Measurements from ENCODE around the gene OR1J1.

Gene OR1J1

GRCh38 chr9:122477826-122478225 is at the start of gene OR1J1:
OR1J1 (minus strand) TSS chr9:122477926; CDS start chr9:122477926, 0 bp downstream.
- peaks cover 3 to 5% of the 10 kb centered on the region in 2 donors for H3K27me3 ChIP-seq (ENCODE audit: control insufficient read depth in 1 of 2, insufficient read depth in 2 of 2, low read length in 2 of 2)
- H3K36me3 ChIP-seq (ENCODE audit: control insufficient read depth in 2 of 2, insufficient read depth in 2 of 2, low read length in 2 of 2) = no peaks in the 10 kb centered on the region
- no peak within 1 kb of the TSS for H3K9ac ChIP-seq (ENCODE audit: low read length in 2 of 2)
- H3K4me3 ChIP-seq (ENCODE audit: low read length in 2 of 2) = no peak within 1 kb of the TSS
- H3K27ac ChIP-seq (ENCODE audit: low read length) = no peak within 1 kb of the TSS
- no peaks in the 10 kb centered on the region for H3K9me3 ChIP-seq (ENCODE audit: control insufficient read depth in 2 of 2, low read length in 2 of 2)
- H3K4me1 ChIP-seq (ENCODE audit: control insufficient read depth, insufficient read depth, low read length) = no peaks in the 10 kb centered on the region

DNA sequence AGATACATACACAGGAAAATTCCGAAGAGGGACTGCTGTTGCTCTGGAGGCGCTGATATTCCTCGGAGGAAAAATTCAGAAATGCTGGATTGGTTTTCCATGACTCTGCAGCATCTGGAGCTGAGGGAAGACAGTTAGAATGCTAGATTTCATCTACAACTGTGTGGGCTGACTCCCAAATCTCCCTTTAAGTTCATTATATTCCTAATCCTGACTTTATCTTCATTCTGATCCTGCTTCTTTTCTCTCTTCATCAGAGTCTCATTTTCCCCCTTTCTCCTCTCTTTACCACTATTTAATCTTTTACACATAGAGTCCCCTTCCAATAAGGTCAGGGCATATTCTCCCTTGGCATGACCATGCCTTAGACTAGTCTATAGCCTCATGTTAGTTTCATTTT is 49.5 kb upstream of the OR1J1 start, which contains the start of gene OR1N1:
Gene OR1N1, minus strand, starts transcription at position 101 of the 400 bp plus-strand sequence. Its CDS starts 0 bp downstream, at position 101.
- H3K27me3 ChIP-seq (ENCODE audit: control insufficient read depth in 1 of 2, insufficient read depth in 2 of 2, low read length in 2 of 2) = peaks cover 2 to 4% of the 10 kb centered on the region in 2 donors
- no peak within 1 kb of the TSS for H3K4me3 ChIP-seq (ENCODE audit: low read length in 2 of 2)
- no peak within 1 kb of the TSS for H3K27ac ChIP-seq (ENCODE audit: low read length)
- H3K9ac ChIP-seq (ENCODE audit: low read length in 2 of 2) = no peak within 1 kb of the TSS
- no peaks in the 10 kb centered on the region for H3K36me3 ChIP-seq (ENCODE audit: control insufficient read depth in 2 of 2, insufficient read depth in 2 of 2, low read length in 2 of 2)
- no peaks in the 10 kb centered on the region for H3K4me1 ChIP-seq (ENCODE audit: control insufficient read depth, insufficient read depth, low read length)
- H3K9me3 ChIP-seq (ENCODE audit: control insufficient read depth in 2 of 2, low read length in 2 of 2) = no peaks in the 10 kb centered on the region

DNA sequence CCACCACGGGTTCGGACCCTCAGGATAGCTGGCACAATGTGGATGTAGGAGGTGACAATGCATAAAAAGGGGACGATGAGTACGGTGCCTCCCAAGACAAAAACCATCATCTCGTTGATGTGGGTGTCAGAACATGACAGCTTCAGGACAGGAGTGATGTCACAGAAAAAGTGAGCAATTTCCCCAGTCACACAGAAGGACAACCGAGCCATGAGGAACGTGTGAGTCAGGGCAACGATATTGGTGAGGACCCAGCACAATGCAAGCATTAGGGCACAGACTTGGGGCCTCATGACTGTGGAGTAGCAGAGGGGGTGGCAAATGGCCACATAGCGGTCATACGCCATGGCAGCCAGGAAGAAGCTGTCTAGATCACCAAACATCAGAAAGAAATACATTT is 48.9 kb upstream of the OR1J1 start:
- Histone ChIP-seq H3K27ac (ENCODE audit: low read length) (no peak overlapping the region), H3K4me1 (ENCODE audit: control insufficient read depth, insufficient read depth, low read length) (no peaks in the 10 kb centered on the region), H3K9ac (ENCODE audit: low read length in 2 of 2) (no peak overlapping the region), H3K9me3 (ENCODE audit: control insufficient read depth in 2 of 2, low read length in 2 of 2) (no peaks in the 10 kb centered on the region), H3K27me3 (ENCODE audit: control insufficient read depth in 1 of 2, insufficient read depth in 2 of 2, low read length in 2 of 2) (peaks cover 2 to 4% of the 10 kb centered on the region in 2 donors), H3K36me3 (ENCODE audit: control insufficient read depth in 2 of 2, insufficient read depth in 2 of 2, low read length in 2 of 2) (no peaks in the 10 kb centered on the region), H3K4me3 (ENCODE audit: low read length in 2 of 2) (no peak overlapping the region)

DNA sequence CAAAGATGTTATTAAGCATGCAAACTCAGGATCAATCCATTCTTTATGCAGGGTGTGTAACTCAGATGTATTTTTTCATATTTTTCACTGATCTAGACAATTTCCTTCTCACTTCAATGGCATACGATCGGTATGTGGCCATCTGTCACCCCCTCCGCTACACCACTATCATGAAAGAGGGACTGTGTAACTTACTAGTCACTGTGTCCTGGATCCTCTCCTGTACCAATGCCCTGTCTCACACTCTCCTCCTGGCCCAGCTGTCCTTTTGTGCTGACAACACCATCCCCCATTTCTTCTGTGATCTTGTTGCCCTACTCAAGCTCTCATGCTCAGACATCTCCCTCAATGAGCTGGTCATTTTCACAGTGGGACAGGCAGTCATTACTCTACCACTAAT is 41.6 kb upstream of the OR1J1 start:
- H3K9ac ChIP-seq (ENCODE audit: low read length in 2 of 2) = no peak overlapping the region
- H3K4me3 ChIP-seq (ENCODE audit: low read length in 2 of 2) = no peak overlapping the region
- H3K27ac ChIP-seq (ENCODE audit: low read length) = no peak overlapping the region
- H3K27me3 ChIP-seq (ENCODE audit: control insufficient read depth in 1 of 2, insufficient read depth in 2 of 2, low read length in 2 of 2) = peaks cover 0 to 5% of the 10 kb centered on the region in 2 donors
- H3K4me1 ChIP-seq (ENCODE audit: control insufficient read depth, insufficient read depth, low read length) = no peaks in the 10 kb centered on the region
- H3K9me3 ChIP-seq (ENCODE audit: control insufficient read depth in 2 of 2, low read length in 2 of 2) = no peaks in the 10 kb centered on the region
- H3K36me3 ChIP-seq (ENCODE audit: control insufficient read depth in 2 of 2, insufficient read depth in 2 of 2, low read length in 2 of 2) = no peaks in the 10 kb centered on the region

DNA sequence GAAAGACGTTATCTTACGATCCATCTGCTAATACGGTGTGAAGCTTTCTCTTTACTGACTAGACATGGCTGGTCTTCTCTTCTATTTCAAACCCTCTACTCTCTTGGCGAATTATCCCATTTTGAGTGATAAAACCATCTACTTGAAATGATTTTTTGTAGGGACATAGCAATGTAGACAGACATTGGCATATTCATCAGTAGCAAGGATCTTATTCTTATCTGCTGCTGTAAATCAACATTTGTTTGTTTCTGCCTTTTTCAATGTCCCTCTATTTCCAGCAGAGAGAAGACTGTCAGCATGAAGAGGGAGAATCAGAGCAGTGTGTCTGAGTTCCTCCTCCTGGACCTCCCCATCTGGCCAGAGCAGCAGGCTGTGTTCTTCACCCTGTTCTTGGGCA is 41.1 kb upstream of the OR1J1 start, which contains the start of gene OR1J4:
Gene OR1J4, plus strand, starts transcription at position 301 of the 400 bp plus-strand sequence. Its CDS starts 0 bp downstream, at position 301.
- peaks cover 0 to 5% of the 10 kb centered on the region in 2 donors for H3K27me3 ChIP-seq (ENCODE audit: control insufficient read depth in 1 of 2, insufficient read depth in 2 of 2, low read length in 2 of 2)
- H3K27ac ChIP-seq (ENCODE audit: low read length) = no peak within 1 kb of the TSS
- no peaks in the 10 kb centered on the region for H3K36me3 ChIP-seq (ENCODE audit: control insufficient read depth in 2 of 2, insufficient read depth in 2 of 2, low read length in 2 of 2)
- no peak within 1 kb of the TSS for H3K9ac ChIP-seq (ENCODE audit: low read length in 2 of 2)
- no peak within 1 kb of the TSS for H3K4me3 ChIP-seq (ENCODE audit: low read length in 2 of 2)
- H3K9me3 ChIP-seq (ENCODE audit: control insufficient read depth in 2 of 2, low read length in 2 of 2) = no peaks in the 10 kb centered on the region
- H3K4me1 ChIP-seq (ENCODE audit: control insufficient read depth, insufficient read depth, low read length) = no peaks in the 10 kb centered on the region

GRCh38 chr9:122518226-122518625 is 40.5 kb upstream of the OR1J1 start:
- Histone ChIP-seq H3K27me3 (ENCODE audit: control insufficient read depth in 1 of 2, insufficient read depth in 2 of 2, low read length in 2 of 2) (peaks cover 0 to 5% of the 10 kb centered on the region in 2 donors), H3K27ac (ENCODE audit: low read length) (no peak overlapping the region), H3K4me3 (ENCODE audit: low read length in 2 of 2) (no peak overlapping the region), H3K9me3 (ENCODE audit: control insufficient read depth in 2 of 2, low read length in 2 of 2) (no peaks in the 10 kb centered on the region), H3K36me3 (ENCODE audit: control insufficient read depth in 2 of 2, insufficient read depth in 2 of 2, low read length in 2 of 2) (no peaks in the 10 kb centered on the region), H3K9ac (ENCODE audit: low read length in 2 of 2) (no peak overlapping the region), H3K4me1 (ENCODE audit: control insufficient read depth, insufficient read depth, low read length) (no peaks in the 10 kb centered on the region)

DNA sequence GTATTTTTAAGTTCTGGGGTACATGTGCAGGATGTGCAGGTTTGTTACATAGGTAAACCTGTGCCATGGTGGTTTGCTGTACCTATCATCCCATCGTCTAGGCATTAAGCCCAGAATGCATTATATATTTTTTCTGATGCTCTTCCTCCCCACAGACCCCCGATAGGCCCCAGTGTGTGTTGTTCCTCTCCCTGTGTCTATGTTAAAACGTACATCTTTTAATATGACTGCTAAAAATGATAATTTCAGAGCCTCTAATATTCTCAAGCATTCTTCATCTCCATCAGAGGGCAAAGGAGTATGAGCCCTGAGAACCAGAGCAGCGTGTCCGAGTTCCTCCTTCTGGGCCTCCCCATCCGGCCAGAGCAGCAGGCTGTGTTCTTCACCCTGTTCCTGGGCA is 32.8 kb upstream of the OR1J1 start, which contains the start of gene OR1J2:
Gene OR1J2, plus strand, starts transcription at position 301 of the 400 bp plus-strand sequence. Its CDS starts 0 bp downstream, at position 301.
- no peaks in the 10 kb centered on the region for H3K4me1 ChIP-seq (ENCODE audit: control insufficient read depth, insufficient read depth, low read length)
- H3K9me3 ChIP-seq (ENCODE audit: control insufficient read depth in 2 of 2, low read length in 2 of 2) = no peaks in the 10 kb centered on the region
- no peak within 1 kb of the TSS for H3K4me3 ChIP-seq (ENCODE audit: low read length in 2 of 2)
- H3K27ac ChIP-seq (ENCODE audit: low read length) = no peak within 1 kb of the TSS
- H3K9ac ChIP-seq (ENCODE audit: low read length in 2 of 2) = no peak within 1 kb of the TSS
- H3K27me3 ChIP-seq (ENCODE audit: control insufficient read depth in 1 of 2, insufficient read depth in 2 of 2, low read length in 2 of 2) = no peaks in the 10 kb centered on the region
- no peaks in the 10 kb centered on the region for H3K36me3 ChIP-seq (ENCODE audit: control insufficient read depth in 2 of 2, insufficient read depth in 2 of 2, low read length in 2 of 2)

DNA sequence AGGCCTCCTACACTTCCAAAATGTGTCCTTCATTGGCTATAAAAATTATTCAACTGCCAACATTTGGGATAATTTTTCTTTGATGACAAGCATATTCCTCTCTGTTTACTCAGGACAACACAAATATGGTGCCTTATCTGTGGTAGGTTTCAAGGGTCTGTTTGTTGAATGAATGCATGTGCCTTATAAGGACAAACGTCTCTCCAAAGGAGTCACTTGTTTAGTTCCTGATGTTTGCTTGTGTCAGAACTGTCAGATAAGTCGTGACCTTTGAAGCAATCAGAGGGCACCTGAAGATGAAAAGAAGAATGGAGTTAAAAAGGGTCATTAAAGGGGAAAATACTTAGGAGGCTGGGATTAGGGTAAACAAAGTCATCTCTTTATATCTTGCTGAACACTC is 29.2 kb upstream of the OR1J1 start:
- no peaks in the 10 kb centered on the region for H3K27me3 ChIP-seq (ENCODE audit: control insufficient read depth in 1 of 2, insufficient read depth in 2 of 2, low read length in 2 of 2)
- no peak overlapping the region for H3K27ac ChIP-seq (ENCODE audit: low read length)
- H3K9me3 ChIP-seq (ENCODE audit: control insufficient read depth in 2 of 2, low read length in 2 of 2) = no peaks in the 10 kb centered on the region
- no peaks in the 10 kb centered on the region for H3K36me3 ChIP-seq (ENCODE audit: control insufficient read depth in 2 of 2, insufficient read depth in 2 of 2, low read length in 2 of 2)
- no peak overlapping the region for H3K4me3 ChIP-seq (ENCODE audit: low read length in 2 of 2)
- no peaks in the 10 kb centered on the region for H3K4me1 ChIP-seq (ENCODE audit: control insufficient read depth, insufficient read depth, low read length)
- H3K9ac ChIP-seq (ENCODE audit: low read length in 2 of 2) = no peak overlapping the region

GRCh38 chr9:122498883-122499288 is 21.2 kb upstream of the OR1J1 start:
- Histone ChIP-seq H3K4me1 (ENCODE audit: control insufficient read depth, insufficient read depth, low read length) (no peaks in the 10 kb centered on the region), H3K4me3 (ENCODE audit: low read length in 2 of 2) (no peak overlapping the region), H3K36me3 (ENCODE audit: control insufficient read depth in 2 of 2, insufficient read depth in 2 of 2, low read length in 2 of 2) (no peaks in the 10 kb centered on the region), H3K27me3 (ENCODE audit: control insufficient read depth in 1 of 2, insufficient read depth in 2 of 2, low read length in 2 of 2) (peaks cover 0 to 2% of the 10 kb centered on the region in 2 donors), H3K9me3 (ENCODE audit: control insufficient read depth in 2 of 2, low read length in 2 of 2) (peaks cover 3 to 8% of the 10 kb centered on the region in 2 donors), H3K27ac (ENCODE audit: low read length) (no peak overlapping the region), H3K9ac (ENCODE audit: low read length in 2 of 2) (no peak overlapping the region)

DNA sequence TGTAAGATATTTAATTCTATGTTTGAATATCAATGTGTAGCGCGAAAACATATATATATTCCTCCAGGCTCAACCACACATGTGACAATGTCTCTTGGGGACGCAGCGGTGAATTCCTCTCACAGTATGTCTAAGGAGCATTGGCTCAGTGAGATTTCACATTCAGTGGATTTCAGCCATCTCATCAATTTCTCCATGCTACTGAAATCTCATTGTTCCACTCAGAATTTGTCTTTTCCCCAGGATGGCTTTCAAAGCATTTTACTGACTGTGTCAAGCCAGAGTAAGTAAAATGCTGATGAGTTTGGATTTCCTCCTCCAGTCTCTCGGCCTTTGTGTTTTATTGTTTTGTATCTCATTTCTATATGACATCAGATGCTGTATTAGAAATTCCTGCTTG is 1.3 kb upstream of the OR1J1 start:
- H3K4me3 ChIP-seq (ENCODE audit: low read length in 2 of 2) = no peak overlapping the region
- no peaks in the 10 kb centered on the region for H3K4me1 ChIP-seq (ENCODE audit: control insufficient read depth, insufficient read depth, low read length)
- peaks cover 3 to 5% of the 10 kb centered on the region in 2 donors for H3K27me3 ChIP-seq (ENCODE audit: control insufficient read depth in 1 of 2, insufficient read depth in 2 of 2, low read length in 2 of 2)
- no peaks in the 10 kb centered on the region for H3K36me3 ChIP-seq (ENCODE audit: control insufficient read depth in 2 of 2, insufficient read depth in 2 of 2, low read length in 2 of 2)
- no peak overlapping the region for H3K27ac ChIP-seq (ENCODE audit: low read length)
- H3K9ac ChIP-seq (ENCODE audit: low read length in 2 of 2) = no peak overlapping the region
- no peaks in the 10 kb centered on the region for H3K9me3 ChIP-seq (ENCODE audit: control insufficient read depth in 2 of 2, low read length in 2 of 2)

DNA sequence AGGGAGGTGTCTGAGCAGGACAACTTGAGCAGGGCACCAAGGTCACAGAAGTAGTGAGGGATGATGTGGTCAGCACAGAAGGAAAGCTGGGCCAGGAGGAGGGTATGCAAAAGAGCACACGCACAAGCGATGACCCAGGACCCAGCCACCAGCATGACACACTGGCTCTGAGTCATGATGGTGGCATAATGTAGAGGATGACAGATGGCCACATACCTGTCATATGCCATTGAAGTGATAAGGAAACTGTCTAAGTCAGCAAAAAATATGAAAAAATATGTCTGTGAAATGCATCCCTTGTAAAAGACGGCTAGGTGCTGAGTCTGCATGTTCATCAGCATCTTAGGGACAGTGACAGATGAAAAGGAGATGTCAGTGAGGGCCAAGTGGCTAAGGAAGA is 380 bp downstream of the OR1J1 start:
- Histone ChIP-seq H3K4me1 (ENCODE audit: control insufficient read depth, insufficient read depth, low read length) (no peaks in the 10 kb centered on the region), H3K9me3 (ENCODE audit: control insufficient read depth in 2 of 2, low read length in 2 of 2) (no peaks in the 10 kb centered on the region), H3K27ac (ENCODE audit: low read length) (no peak overlapping the region), H3K36me3 (ENCODE audit: control insufficient read depth in 2 of 2, insufficient read depth in 2 of 2, low read length in 2 of 2) (no peaks in the 10 kb centered on the region), H3K4me3 (ENCODE audit: low read length in 2 of 2) (no peak overlapping the region), H3K9ac (ENCODE audit: low read length in 2 of 2) (no peak overlapping the region), H3K27me3 (ENCODE audit: control insufficient read depth in 1 of 2, insufficient read depth in 2 of 2, low read length in 2 of 2) (peaks cover 3 to 5% of the 10 kb centered on the region in 2 donors)
